Measurements from ENCODE around the gene SLC17A1.

SLC17A1 gene

GRCh38 chr6:25829375-25829774 lies 2.5 kb downstream of the SLC17A1 start:
- TF ChIP-seq EZH2phosphoT487 (IDR thresholded peaks at IDR 0.05; ENCODE audit: low read length) = no peak
- Histone ChIP-seq H3K4me1 (ENCODE audit: low read length) (no peaks in the 10 kb centered on the region), H3K4me2 (ENCODE audit: low read depth, low read length) (no peak overlapping the region), H3K4me3 (ENCODE audit: low read length) (no peak overlapping the region), H3K9ac (ENCODE audit: low read length) (no peak overlapping the region), H3K27ac (ENCODE audit: low read length) (no peak overlapping the region), H3K79me2 (ENCODE audit: low read length) (no peaks in the 10 kb centered on the region), H3K27me3 (replicated peaks; ENCODE audit: insufficient read depth, low read length) (no peaks in the 10 kb centered on the region), H3K36me3 (replicated peaks; ENCODE audit: insufficient read depth, low read length) (no peaks in the 10 kb centered on the region), H4K20me1 (ENCODE audit: insufficient read depth, low read length) (no peaks in the 10 kb centered on the region), H2AFZ (ENCODE audit: low read length) (no peak overlapping the region), H3K9me3 (replicated peaks; ENCODE audit: insufficient read depth, low read length) (no peaks in the 10 kb centered on the region), H3F3A (ENCODE audit: insufficient read depth, low read length) (no peaks in the 10 kb centered on the region), H3K9me2 (replicated peaks; ENCODE audit: insufficient read depth, low read length) (no peaks in the 10 kb centered on the region)
- DNase-seq = no peak

- H2AFZ ChIP-seq (ENCODE audit: low read length) = no peak overlapping the region
- H3K4me2 ChIP-seq (ENCODE audit: low read depth, low read length) = no peak overlapping the region
- no peaks in the 10 kb centered on the region for H3K27me3 ChIP-seq (replicated peaks; ENCODE audit: insufficient read depth, low read length)
- H3K4me3 ChIP-seq (ENCODE audit: low read length) = no peak overlapping the region
- H3K79me2 ChIP-seq (ENCODE audit: low read length) = no peaks in the 10 kb centered on the region
- no peak for TF ChIP-seq EZH2phosphoT487 (IDR thresholded peaks at IDR 0.05; ENCODE audit: low read length)
- no peak for TF ChIP-seq CTCF (IDR thresholded peaks at IDR 0.05; ENCODE audit: low read length)
- no peak for TF ChIP-seq EZH2 (optimal IDR thresholded peaks at IDR 0.05; ENCODE audit: low read depth, low read length)
- DNase-seq = no peak
- H3K9me2 ChIP-seq (replicated peaks; ENCODE audit: insufficient read depth, low read length) = no peaks in the 10 kb centered on the region
- H3F3A ChIP-seq (ENCODE audit: insufficient read depth, low read length) = no peaks in the 10 kb centered on the region
- no peaks in the 10 kb centered on the region for H3K4me1 ChIP-seq (ENCODE audit: low read length)
- no peaks in the 10 kb centered on the region for H3K9me3 ChIP-seq (replicated peaks; ENCODE audit: insufficient read depth, low read length)
- H3K36me3 ChIP-seq (replicated peaks; ENCODE audit: insufficient read depth, low read length) = no peaks in the 10 kb centered on the region
- H3K9ac ChIP-seq (ENCODE audit: low read length) = no peak overlapping the region
- no peak overlapping the region for H3K27ac ChIP-seq (ENCODE audit: low read length)
- H4K20me1 ChIP-seq (ENCODE audit: insufficient read depth, low read length) = no peaks in the 10 kb centered on the region
Measured at GRCh38 chr6:25821341-25821740, 10.5 kb downstream of the SLC17A1 start.

- Histone ChIP-seq H4K20me1 (ENCODE audit: insufficient read depth, low read length) (no peaks in the 10 kb centered on the region), H3K27me3 (replicated peaks; ENCODE audit: insufficient read depth, low read length) (no peaks in the 10 kb centered on the region), H3K9me2 (replicated peaks; ENCODE audit: insufficient read depth, low read length) (no peaks in the 10 kb centered on the region), H3K27ac (ENCODE audit: low read length) (no peak overlapping the region), H3K4me2 (ENCODE audit: low read depth, low read length) (no peak overlapping the region), H3K9ac (ENCODE audit: low read length) (no peak overlapping the region), H3K4me1 (ENCODE audit: low read length) (no peaks in the 10 kb centered on the region), H3F3A (ENCODE audit: insufficient read depth, low read length) (no peaks in the 10 kb centered on the region), H3K4me3 (ENCODE audit: low read length) (no peak overlapping the region), H3K79me2 (ENCODE audit: low read length) (no peaks in the 10 kb centered on the region), H2AFZ (ENCODE audit: low read length) (no peak overlapping the region), H3K9me3 (replicated peaks; ENCODE audit: insufficient read depth, low read length) (no peaks in the 10 kb centered on the region), H3K36me3 (replicated peaks; ENCODE audit: insufficient read depth, low read length) (no peaks in the 10 kb centered on the region)
- no peak for TF ChIP-seq EZH2phosphoT487 (IDR thresholded peaks at IDR 0.05; ENCODE audit: low read length)
- no peak for TF ChIP-seq CTCF (IDR thresholded peaks at IDR 0.05; ENCODE audit: low read length)
- no peak for TF ChIP-seq EZH2 (optimal IDR thresholded peaks at IDR 0.05; ENCODE audit: low read depth, low read length)
- DNase-seq = no peak
Measured at GRCh38 chr6:25816252-25816651, 15.6 kb downstream of the SLC17A1 start.

- no peak for DNase-seq
- Histone ChIP-seq H3K9me3 (replicated peaks; ENCODE audit: insufficient read depth, low read length) (no peaks in the 10 kb centered on the region), H2AFZ (ENCODE audit: low read length) (no peak overlapping the region), H3K27ac (ENCODE audit: low read length) (no peak overlapping the region), H3K36me3 (replicated peaks; ENCODE audit: insufficient read depth, low read length) (no peaks in the 10 kb centered on the region), H3K9me2 (replicated peaks; ENCODE audit: insufficient read depth, low read length) (no peaks in the 10 kb centered on the region), H3K9ac (ENCODE audit: low read length) (no peak overlapping the region), H3F3A (ENCODE audit: insufficient read depth, low read length) (no peaks in the 10 kb centered on the region), H3K27me3 (replicated peaks; ENCODE audit: insufficient read depth, low read length) (no peaks in the 10 kb centered on the region), H3K79me2 (ENCODE audit: low read length) (no peaks in the 10 kb centered on the region), H3K4me3 (ENCODE audit: low read length) (no peak overlapping the region), H3K4me2 (ENCODE audit: low read depth, low read length) (no peak overlapping the region), H3K4me1 (ENCODE audit: low read length) (no peaks in the 10 kb centered on the region), H4K20me1 (ENCODE audit: insufficient read depth, low read length) (no peaks in the 10 kb centered on the region)
- TF ChIP-seq CTCF (IDR thresholded peaks at IDR 0.05; ENCODE audit: low read length) = no peak
- TF ChIP-seq EZH2phosphoT487 (IDR thresholded peaks at IDR 0.05; ENCODE audit: low read length) = no peak
Measured at GRCh38 chr6:25815194-25815593, 16.7 kb downstream of the SLC17A1 start.
